GM19043 (cell line): ENCODE results near the gene TUBB1.

ENCODE experiments used
- ATAC-seq: cut with Tn5 transposase; IDR thresholded peaks from one replicate; pipeline ENCODE4 v1.9.1; 2021; ENCODE audit warnings: low read depth; ENCODE audit not compliant: unreplicated experiment

TUBB1 gene

DNA sequence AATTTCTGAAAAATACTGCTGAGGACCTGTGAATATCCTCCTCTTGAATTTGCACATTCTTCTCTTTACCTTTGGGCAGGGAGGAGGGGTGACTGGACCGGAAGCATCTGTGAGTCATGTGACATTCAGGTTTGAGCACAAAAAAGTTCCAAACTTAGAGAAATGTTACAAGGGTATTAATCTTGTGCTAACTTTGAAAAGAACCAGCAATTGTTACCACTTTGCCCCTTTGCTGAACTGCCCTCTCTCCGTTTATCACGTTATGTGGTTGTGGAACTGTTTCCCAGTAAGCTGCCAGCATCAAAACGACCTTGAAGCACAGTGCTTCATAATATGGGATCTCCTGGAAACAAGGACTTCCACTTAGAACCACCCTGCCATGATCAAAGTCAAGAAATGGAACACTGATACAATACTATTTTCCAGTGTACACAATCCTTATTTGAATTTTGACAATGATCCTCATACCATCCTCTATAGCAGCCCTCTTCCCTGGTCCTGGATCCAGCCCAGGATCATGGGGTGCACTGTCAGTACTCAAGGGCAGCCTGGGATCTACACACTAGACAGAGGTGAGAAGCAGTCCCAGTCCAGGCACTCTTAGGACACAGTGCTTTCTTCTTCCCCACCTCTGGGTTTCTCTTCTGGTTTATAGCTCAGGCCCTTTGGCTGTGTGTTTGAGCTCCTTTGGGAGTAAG lies 2.3 kb upstream of the TUBB1 start:
- no peak for ATAC-seq

DNA sequence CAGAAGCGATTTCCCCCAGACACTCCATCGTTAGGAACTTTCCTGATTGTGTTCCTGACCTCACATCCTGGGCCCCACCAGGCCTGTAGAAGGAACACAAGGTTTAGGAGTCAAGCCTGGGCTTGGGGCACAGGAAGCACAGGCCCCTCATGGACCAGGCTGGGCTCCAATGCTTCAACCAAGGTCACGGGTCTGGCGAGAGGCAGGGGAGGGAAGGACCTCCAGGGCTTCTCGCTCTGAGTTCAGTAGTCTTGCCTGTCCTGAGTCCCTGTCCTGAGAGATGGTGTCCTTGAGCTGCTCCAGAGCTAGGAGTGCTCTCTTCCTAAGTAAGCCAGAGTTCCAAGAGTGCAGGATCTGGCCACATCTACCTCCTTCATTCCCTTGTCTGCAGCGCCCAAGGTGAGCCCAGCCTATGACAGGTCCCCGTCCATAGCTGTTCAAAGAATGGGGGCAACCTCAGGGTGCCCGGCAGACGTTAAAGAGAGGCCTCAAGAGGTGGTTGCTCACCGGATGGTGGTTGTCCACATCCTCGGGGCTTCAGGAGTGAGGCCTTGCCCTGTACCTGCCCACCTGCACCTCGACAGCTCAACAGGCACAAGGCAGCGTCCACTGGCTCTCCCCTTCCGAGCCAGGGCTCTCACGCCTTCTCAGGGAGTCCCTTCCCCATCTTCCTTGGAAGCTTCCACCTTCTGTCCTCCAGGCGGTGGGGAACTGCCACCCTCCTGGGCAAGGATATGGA lies 1.6 kb upstream of the TUBB1 start:
- ATAC-seq: no peak

DNA sequence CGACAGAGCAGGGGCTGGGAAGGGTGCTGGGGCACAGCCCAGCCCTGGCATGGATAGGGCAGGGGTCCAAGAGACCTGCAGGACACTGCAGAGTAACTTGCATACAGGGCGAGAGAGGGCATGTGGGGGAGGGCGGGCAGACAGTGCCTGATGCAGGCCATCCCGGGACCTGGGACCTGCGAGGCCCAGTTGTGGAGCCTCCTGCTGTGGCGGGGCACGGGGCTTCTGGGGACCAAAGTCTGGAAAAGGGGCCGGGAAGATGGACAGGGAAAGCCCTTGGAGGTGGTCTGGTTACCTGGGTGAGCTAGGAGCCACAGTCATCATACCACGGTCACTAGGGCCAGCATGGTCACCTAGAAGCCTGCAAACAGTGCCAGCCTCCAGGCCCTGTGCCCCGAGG lies 412 bp upstream of the TUBB1 start:
- ATAC-seq: no peak

DNA sequence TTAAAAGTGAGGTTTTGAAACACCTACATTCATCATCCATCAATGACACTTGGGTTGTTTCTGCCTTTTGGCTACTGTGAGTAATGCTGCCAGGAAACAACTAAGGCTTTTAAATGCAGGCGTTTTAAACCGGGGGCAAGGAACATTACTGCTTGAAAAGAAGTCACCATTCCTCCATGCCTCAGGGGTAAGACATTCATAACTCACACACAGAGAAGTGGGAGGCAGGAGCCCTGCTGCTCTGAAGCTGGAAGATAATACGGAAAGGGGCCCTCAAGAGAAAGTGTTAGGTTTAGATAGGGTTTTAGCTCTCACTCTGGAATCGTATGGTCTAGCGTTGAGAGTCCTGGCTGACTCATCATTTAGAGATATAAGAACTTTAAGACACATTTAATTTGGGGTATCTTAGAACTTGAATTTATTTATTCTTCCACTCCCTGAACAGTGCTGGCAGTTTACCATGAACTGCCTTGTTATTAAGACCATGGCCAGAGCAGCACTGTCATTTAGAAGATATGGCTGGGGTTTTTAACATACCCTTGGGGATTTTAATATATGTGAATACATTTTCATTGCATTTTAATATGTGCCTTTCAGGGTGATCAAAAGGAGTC lies 1.8 kb downstream of the TUBB1 start:
- no peak for ATAC-seq

DNA sequence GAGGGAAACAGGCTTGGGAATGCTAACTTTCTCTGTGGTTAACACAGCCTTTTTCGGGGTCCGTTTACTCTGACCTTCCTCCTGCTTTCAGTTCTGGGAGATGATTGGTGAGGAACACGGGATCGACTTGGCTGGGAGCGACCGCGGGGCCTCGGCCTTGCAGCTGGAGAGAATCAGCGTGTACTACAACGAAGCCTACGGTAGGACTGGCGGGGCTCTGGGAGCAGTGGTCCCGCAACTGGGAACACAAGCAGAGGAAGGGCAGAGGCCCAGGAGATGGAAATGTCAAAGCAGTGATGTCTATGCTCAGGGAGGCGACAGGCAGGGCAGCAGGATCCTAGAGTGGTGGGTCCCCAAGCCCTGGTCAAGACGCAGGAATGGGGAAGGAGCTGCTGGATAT lies 3.5 kb downstream of the TUBB1 start:
- ATAC-seq: no peak

DNA sequence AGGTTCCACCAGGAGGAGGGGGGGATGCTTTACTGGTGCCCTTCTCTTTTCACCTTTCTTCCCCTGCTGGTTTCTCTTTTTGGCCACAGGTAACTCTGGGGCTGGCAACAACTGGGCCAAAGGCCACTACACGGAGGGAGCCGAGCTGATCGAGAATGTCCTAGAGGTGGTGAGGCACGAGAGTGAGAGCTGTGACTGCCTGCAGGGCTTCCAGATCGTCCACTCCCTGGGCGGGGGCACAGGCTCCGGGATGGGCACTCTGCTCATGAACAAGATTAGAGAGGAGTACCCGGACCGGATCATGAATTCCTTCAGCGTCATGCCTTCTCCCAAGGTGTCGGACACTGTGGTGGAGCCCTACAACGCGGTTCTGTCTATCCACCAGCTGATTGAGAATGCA lies 4.4 kb downstream of the TUBB1 start:
- no peak for ATAC-seq

DNA sequence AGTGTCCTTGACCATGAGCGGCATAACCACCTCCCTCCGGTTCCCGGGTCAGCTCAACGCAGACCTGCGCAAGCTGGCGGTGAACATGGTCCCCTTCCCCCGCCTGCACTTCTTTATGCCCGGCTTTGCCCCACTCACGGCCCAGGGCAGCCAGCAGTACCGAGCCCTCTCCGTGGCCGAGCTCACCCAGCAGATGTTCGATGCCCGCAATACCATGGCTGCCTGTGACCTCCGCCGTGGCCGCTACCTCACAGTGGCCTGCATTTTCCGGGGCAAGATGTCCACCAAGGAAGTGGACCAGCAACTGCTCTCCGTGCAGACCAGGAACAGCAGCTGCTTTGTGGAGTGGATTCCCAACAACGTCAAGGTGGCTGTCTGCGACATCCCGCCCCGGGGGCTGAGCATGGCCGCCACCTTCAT lies 4.9 kb downstream of the TUBB1 start:
- no peak for ATAC-seq

DNA sequence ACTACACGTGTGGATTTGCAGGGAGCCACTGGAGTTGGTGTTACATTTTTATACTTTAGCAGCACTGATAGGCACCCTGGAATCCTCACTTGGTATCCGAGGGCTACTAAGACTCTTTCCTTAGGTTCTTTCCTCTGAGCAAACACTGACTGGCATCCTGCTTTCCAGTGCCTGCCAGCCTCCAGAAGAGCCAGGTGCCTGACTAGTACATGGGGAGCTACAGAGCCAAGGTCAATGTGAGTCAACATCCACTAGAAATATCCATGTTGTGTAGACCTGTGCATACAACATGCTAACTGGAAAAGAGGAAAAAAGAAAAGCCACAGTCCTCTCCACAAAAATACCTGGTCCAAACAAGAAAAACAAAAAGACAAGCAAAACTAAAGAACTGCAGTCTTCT lies 5.9 kb downstream of the TUBB1 start:
- ATAC-seq: no peak

DNA sequence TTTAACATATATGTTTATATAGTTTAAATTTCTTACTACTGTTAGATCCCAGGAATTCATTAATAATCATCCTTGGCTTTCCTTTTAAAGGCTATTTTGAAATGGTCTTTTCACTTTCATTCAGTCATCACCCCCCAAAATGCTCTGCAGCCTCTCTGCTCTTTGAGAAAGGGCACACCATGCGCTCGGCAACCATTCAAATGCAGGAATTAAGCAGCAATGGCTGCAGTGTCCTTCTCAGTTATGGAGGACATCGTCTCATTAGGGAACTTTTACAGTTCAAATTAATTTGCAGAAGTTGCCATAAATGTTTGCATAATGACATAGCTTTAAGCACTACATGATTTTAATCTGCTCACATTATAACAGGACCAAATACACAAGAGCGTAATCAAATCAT lies 6.3 kb downstream of the TUBB1 start:
- no peak for ATAC-seq

DNA sequence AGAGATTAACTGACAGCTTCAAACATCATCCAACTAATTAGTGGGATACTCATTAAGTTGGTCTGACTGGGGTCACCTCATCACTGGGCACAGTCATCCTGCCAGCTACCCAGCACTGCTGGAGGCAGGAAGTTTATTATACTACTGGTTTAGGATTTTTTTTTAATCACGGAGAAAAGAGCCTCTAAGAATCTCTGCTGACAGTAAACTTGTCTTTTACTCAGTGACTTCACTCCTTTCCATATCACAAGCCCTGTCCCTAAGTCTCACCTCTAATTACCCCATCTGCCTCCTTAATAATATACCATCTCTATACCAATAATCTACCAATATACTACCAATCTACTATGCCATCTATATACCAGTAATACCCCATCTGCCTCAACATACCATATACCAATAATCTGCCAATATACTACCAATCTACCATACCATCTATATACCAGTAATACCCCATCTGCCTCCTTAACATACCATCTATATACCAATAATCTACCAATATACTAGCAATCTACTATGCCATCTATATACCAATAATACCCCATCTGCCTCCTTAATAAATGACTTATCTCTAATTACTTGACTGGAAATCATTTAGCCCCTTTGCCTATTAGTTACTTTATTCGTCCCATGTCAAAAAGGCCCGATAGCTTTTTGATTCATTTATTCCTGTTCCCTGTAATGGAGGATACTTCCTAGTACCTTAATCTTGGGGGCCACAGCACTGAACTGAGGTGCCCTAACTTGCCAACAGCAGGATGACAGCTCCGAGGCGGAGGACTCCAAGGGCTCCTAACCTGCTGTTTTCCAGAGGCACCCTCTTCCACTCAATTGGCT lies 7.9 kb downstream of the TUBB1 start:
- ATAC-seq: no peak

DNA sequence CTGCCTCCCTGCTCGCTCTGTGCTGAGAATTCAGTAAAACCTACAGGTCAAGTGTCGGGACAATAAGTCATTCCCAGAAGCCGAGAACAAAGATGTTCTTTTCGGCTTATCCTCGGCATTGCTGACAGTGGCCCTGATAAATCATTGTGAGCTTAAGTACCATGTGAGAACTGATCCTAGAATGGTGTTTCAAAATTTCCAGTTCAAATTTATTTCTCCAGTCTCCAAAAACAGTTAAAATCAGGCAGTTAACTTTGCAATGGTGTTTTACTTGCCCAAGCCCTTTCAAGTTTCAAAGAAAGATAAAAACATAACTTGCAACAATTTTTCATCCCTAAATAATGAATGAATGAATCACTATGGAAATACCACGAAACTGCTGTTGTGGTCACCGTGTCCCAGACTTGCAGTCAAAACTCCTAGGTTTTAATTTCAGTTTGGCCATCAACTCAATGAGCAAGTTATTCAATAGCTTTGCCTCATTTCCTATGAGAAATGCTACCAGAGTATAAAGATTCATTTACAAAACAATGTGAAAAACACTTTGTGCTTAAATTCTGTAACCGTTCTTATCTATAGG lies 8.6 kb downstream of the TUBB1 start:
- ATAC-seq: no peak

DNA sequence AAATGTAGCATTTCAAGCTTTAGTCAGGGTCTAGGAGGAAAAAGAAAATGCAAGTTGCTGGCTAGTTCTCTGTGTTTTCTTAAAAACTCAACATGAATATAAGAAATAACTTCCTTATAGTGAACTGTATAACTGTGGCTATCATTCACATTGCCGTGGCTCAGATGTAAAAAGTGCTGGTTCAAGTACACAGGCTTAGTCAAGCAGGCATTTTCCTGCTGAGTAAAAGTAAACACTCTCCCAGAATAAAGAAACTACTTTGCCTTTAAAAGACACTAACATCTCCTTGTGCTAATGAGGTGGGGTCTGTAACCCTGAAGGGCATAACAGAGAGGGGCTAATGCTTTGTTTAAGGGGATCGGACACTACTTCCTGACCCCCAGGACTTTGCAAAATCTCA lies 9.6 kb downstream of the TUBB1 start:
- ATAC-seq: no peak

DNA sequence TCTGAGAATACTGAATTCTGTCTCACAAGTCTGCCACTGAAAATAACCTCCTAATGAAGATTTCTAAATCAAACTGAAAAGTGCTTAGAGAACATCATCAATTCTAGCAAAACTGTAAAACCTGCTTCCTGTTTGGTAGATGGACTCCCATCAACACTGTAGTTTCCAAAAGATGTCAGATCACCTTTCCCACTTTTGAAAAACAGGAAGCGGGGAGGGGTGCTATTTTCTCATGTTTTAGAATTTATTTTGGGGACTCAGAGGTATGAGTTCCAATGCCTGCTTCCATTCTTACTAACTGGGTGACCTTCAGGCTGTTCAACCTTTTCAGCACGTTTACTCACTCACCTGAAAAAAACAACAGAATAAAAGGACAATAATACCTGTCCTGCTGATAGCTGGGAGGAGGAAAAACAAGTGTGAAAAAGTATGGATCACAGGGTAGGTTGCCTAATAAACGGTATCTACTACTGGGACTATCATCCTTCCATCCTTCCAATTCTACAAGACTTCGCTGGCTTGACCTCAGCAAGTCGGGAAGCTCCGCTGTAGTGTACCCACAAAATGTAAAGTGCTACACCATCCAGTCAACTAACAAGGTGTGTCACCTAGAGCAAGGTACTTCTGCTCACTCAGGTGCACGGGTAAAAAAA lies 11.8 kb downstream of the TUBB1 start:
- no peak for ATAC-seq

DNA sequence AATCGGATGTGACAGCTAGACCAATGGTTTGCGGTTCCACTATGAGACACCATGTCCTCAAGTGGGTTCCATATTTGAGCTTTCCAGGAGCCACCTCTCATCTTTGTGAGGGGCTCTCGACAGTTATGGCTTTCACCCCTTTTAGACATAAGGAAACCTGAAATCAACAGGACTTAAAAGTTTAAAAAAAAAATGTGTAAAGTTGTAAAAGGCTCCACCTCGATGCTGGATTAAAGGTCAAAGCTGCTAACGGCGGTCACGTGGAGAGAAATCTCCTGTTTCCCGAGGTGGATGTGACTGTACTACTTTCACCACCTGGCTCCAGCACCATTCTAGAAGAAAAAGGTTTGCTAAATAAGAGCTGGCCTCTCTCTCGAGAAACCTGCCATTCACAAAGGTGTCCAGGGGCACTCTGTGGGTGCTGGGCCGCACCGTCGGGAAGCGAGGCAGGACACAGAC lies 12.4 kb downstream of the TUBB1 start:
- no peak for ATAC-seq

DNA sequence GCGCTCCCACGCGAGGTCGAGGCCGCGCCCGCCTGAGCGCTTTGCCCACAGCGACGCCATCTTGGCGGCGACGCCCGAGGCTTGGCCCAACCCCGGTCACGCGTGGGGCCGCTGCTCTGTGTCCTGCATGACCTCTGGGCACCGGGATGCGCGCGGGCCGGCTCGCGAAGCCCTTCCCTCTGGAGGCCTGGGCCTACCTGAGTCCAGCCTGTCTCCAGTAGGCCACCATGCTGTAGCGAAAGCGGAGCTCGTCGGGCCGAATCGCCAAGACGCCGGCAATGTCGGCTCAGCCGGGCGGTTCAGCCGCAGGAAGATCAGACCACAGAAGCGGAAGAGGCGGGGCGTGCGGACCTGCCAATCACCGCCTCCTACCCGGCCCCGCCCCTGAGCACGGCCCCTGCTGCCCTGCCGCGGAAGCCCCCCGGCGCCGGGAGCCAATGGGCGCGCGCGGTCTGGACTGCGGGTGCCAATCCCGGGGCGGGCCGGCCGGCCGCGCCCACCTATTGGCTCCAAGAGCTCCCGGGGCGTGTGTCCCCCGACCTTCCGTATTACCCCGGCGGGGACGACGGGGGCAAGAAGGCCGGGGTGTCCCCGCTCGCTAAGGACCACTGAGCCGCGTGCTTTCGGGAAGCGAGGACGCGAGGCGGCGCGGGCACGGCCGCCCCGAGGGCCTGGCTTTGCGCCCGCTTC lies 12.9 kb downstream of the TUBB1 start, which contains the start of gene ATP5F1E:
Gene ATP5F1E (minus strand): TSS at position 313 of the 690 bp plus-strand sequence. CDS start 84 bp downstream, at position 229.
- peak; percentile 91 for ATAC-seq

DNA sequence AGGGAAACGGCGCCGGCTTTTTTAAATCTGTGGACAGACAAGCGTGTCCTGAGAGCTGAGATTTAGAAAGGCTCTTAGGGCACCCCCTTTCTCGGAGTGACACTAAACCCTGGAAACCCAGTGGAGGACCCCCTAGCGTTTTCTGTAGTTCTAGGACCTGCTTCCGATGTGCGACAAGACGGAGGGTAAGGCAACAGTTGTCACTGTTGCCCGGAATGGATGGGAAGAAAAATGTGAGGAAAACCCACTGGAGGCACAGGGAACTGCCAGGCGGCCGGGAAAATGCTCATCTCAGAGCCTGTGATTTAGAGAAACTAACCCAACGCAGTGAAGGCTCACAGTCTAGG lies 13.5 kb downstream of the TUBB1 start:
- ATAC-seq: no peak

DNA sequence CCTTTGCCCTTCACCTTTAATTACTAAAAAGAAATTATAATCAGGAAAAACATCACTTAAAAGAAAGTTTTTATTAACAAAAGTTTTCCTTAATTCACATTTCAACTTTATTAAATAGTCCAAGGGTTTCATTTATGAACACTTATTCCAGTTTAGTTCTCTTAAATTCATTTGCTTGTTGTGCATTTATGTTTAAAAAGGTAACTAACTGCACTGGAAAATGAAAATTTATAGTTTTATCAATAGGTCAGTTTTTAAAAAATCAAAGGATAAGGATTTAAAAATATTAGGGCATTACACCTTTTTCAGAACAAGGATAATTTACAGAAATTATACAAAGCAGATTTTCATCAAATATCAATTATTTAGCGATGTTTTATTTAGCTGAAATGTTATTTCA lies 13.9 kb downstream of the TUBB1 start:
- ATAC-seq: no peak

DNA sequence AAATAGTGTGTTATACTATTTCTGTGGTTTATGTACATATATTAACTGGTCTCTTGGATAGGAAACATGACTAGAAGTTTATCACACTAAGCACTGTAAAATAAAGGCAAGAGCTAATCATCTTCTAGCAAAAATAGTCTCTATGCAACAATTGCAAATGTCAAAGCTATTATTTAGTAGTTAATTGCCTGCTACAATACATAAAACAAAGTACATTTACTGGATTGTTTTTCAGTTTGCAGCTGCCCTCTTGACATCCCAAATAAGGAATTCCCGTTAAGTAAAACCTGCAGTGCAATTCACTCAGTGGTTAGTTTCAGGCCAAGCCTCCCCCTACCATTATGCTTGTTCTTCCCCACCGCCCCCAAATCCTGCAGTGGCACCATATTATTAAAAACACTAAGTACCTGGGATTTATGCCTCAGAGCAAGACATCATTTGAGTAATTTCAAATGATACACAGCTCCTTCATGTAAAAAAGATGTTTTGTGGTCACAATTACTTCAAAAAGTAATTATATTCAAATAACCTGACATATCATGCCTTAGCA lies 14.5 kb downstream of the TUBB1 start:
- ATAC-seq: no peak

DNA sequence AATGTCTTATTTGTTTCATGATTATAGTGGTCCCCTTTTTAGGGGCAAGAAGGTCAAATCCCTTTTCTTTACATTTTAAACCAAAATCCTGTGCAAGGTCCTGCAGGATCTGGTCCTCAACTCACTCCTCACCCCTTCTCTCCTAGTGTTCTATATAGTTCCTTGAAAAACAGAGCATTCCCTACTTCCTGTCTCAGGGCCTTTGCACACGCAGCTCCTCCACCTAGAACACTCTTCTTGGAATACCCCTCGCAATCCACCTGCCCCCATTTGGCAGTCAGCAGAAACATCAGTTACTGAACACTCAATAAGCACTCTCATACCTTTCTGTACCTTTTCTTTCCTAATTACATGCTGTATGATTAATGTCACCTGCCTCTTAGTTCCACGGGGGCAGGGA lies 16.2 kb downstream of the TUBB1 start:
- no peak for ATAC-seq
